DLD1 (cell line): ENCODE measurements around the gene PLPP3.

ENCODE experiments used
- in situ Hi-C: cut with HindIII; loops from 2 replicates; pipeline ENCODE4 v1.10.0; 2017; ENCODE audit warnings: low sequenced_read_pairs

PLPP3 gene

GRCh38 chr1:56525489-56526041, 53.8 kb downstream of the PLPP3 start:
- in situ Hi-C loops: no loop called here

DNA sequence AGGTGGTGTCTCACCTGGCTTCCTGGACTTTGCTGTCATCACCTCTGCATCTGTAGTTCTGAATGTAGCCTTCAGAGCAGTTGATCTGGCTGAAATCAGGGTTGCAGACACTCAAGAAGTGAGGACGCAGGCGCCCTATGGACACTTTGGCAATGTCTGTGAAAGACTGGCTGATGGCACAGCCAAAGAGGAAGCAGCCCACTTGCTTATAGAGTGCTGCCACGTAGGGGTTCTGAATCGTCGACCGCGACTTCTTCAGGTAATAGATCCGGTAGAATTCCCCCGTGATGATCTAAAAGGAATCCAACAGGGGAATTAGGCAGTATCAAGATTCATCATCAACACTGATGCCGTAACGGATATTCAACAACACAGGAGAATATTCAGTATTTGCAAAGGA, 55.1 kb downstream of the PLPP3 start:
- in situ Hi-C loops: no loop called here

GRCh38 chr1:56522680-56523079, 56.7 kb downstream of the PLPP3 start:
- in situ Hi-C loops: no loop called here

- in situ Hi-C loops: no loop called here
Observed at GRCh38 chr1:56520016-56520601, 59.3 kb downstream of the PLPP3 start.

- in situ Hi-C loops: no loop called here
Observed at GRCh38 chr1:56517404-56518130, 61.8 kb downstream of the PLPP3 start.

DNA sequence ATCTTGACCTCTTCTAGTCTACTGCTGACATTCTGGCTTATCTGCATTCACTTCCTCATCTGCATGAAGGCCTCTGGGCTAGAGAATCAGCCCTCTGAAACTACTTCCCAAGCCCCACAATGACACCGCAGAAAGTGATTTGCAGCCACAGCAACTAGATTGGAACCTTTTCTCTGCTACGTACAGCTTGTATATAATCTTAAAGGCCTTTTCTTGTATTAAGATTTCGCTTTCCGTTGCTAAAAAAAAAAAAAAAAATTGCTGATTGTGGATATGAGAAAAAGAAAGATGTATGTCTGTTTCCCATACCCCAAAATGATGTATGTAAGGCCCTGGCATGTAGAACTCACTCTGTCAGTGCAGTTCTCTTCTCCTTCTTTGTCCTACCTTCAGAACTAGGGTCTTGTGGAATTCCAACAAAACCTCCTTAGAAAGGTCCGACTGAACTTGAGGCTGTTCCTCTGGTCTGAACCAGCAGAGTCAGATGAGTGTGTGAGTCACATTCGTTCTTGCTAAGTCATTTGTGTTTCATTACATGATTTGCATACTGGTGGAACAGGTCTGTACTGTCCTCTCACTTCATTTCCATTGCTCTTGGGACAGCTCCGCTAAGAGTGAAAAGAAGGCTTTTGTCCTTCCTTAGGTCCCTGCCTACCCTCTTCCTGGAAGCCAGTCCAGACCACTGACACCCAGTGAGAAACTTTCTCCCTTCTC, 62.7 kb downstream of the PLPP3 start:
- in situ Hi-C loops: no loop called here

DNA sequence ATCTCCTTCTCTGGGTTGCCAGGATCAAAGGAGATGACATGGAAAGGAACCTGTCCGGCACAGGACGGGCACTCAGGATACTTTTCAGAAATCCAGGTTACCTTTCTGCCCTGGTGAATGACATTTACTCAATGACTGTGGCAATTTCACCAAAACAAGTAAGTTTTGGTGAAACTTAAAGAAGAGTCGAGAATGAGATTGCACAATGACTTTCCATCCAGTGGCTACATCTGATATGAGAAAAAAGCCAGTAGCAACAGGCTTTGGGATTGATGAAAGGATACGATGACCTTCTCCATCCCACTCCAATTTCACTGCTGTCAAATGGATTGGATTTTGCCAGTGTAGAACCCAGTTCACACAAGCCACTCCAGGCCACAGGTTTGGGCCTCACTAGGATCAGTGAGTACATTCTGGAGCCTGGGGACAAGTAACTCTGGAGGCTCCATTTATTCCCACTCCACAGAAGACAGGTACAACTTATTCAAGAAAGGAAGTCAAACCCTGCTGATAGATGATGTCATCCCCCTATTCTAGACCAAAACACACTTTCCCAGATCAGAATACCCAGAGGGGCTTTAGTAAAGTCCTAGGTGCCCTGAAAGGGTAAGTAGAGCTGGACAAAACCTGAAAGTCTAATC, 63.3 kb downstream of the PLPP3 start:
- in situ Hi-C loops: no loop called here

GRCh38 chr1:56512724-56513494, 66.5 kb downstream of the PLPP3 start:
- in situ Hi-C loops: no loop called here

- in situ Hi-C loops: no loop called here
Observed at GRCh38 chr1:56511766-56512165, 67.6 kb downstream of the PLPP3 start.

GRCh38 chr1:56511364-56511763, 68.0 kb downstream of the PLPP3 start:
- in situ Hi-C loops: no loop called here

DNA sequence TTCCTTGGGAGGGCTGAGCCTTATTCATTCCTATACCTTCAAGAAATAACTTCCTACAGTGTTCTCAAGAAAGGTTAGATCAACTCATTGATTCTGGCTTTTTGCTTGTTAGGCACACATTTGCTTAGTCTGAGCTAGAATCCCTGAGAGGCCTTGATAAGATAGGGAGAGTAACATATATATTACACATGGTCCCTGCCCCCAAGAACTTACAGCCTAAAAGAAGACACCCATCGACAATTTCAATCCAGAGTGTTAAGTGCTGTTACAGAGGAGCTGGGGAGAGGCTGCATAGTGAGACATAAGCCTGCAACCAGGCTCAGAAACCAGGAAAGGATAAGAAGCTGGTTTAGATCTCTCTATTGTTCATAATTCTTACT, 68.7 kb downstream of the PLPP3 start:
- in situ Hi-C loops: no loop called here

DNA sequence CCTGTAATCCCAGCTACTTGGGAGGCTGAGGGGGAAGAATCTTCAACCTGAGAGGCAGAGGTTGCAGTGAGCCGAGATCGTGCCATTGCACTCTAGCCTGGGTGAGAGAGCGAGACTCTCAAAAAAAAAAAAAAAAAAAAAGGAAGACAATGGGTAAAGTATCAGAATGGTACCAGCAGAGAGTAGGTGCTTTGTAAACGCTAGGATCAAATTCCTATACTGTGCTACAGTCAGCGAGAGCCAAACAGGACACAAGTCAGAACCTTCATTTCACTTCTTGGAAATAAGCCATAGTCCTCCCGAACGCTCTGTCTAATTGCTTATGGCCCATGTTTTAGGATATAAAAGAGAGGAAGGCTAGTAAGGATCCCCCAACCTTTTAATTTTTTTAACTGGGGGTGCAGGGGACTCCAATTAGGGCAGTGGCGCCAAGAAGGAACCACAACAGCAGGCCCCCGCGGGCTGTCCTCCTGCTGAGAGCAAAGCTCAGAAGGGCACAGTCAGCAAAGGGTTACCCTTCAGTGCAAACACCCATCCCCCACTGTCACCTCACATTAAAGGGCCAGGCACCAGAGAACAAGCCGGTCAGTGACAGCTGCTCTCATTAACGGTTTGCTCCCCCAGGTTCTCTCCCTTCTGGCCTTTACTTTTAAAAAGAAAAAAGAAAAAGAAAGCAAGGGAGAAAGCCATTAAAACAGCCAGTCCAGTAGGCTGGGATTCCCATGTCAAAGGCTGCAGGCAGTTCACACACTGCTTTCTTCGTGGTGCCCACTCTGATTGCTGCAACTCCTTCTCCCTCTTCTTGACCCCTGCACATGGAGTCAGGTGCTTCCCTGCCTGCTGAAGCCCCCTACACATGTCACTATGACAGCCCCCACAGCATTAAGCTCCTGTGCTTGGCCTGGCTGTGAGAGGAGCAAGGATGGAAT, 69.4 kb downstream of the PLPP3 start:
- in situ Hi-C loops: no loop called here

DNA sequence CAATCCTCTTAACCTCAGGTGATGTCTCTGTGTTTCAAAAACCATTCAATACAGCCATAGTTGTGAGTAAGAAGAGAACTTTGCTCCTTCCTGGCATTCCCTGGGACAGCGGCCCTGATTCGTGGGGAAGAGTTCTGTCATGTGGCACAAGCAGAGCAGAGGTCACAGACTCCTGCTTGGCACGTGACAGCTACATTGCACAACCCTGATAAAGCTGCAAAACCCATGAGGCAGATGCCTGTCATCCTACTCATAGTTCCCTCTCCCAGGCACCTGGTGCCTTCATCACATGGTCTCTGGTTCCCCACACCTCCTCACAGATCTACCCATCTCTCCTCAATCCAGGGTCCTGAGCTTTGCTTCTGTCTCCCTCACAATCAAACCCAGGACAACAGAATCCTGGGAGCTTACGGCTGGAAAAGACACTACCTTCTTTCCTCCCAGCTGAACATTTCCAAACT, 70.8 kb downstream of the PLPP3 start:
- in situ Hi-C loops: no loop called here

GRCh38 chr1:56507925-56508522, 71.3 kb downstream of the PLPP3 start:
- in situ Hi-C loops: no loop called here

DNA sequence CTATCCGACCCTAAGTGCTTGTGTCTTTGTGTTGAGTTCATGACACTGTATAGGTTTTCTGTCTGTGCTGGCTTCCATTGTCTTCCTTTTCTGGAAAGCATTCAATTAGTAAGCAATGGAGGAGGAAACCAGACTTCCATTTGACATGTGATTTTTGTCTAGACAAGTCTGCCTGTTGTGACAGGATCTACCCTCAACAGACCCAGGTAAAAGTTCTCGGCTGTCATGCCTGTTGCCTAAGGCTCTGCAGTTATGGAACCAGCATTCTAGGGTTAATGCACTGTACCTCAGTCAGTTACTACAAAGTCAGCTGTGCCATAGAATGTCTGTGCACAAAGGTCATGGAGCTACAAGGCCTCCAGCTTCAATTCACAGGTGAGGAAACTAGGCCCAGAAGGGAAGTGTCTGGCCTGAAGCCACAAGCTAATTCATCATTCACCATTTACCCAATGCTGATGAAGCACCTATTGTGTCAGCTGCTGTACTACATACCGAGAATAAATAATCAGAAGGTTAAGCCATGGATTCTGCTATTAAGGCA, 72.3 kb downstream of the PLPP3 start:
- in situ Hi-C loops: no loop called here

GRCh38 chr1:56505792-56506743, 73.3 kb downstream of the PLPP3 start:
- in situ Hi-C loops: no loop called here

DNA sequence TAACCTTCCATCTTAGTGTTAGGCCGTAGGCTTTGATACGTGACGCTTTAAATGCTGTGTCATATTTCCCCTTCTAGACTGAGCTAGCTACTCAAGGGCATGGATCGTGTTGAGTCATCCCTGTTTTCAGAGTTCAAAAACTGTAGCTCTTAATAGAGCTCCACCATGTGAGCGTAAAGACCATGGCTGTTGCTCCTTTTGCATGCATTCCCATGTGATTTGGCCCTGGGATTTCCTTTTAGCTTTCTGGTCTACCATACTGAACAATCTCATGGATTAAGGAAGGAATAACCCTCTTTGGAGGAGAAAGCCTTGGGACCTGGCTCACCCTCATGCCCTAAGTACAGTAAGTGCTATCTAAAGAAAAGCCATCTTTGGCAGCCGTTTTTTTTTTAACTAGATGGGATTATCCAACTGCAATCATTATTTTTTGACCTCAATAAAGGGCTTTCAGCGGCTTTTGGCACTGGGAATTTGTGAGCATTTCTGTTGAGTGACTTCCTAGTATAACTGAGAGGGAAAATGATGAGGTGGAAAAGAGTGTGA, 76.6 kb downstream of the PLPP3 start:
- in situ Hi-C loops: no loop called here
